Endothelial cell of umbilical vein (primary cell): Measurements from ENCODE around the gene AMIGO1. TPM values are rescaled to one million over a fixed set of nuclear protein-coding genes. Genes with fewer than 3 reads are reported as not detected.
A peak's percentile ranks its signal among the peaks of the same experiment; 100 is the strongest.

ENCODE experiments used
- BruUV-seq: library from RNA; stranded (reverse); fragments of 400-500 nt; replicated peaks from 2 replicates; lab custom pipeline; 2021; lab: Mats Ljungman, UMichigan
- CTCF ChIA-PET: fragments of 300-600, 350-600 bp; sonication (Branson Sonifier 250); formaldehyde crosslinking; loops from one replicate; lab custom pipeline; 2021; ENCODE audit warnings: antibody characterized with exemption, inconsistent platforms; lab: Charles Lee
- POLR2A ChIA-PET: fragments of 300-600, 350-600 bp; sonication (Branson Sonifier 250); formaldehyde crosslinking; loops from one replicate; lab custom pipeline; 2021; ENCODE audit warnings: antibody characterized with exemption, inconsistent platforms; lab: Charles Lee
- DNase-seq: peaks from one replicate; pipeline ENCODE4 v3.0.0-alpha.2; 2011; ENCODE audit warnings: low read depth, low spot score
- FAIRE-seq: peaks from 2 replicates; lab custom pipeline; 2011; peaks lifted over from hg19 to GRCh38; lab: Jason Lieb, UNC
- H2AFZ ChIP-seq: 2 replicates; pipeline ENCODE4 v1.6.0; 2012; ENCODE audit warnings: low read depth, low read length, control low read depth, inconsistent platforms
- H3K27ac ChIP-seq: 2 replicates; pipeline ENCODE4 v1.5.1; 2011; ENCODE audit warnings: low read depth, mild to moderate bottlenecking, control low read depth, low read length, moderate library complexity; ENCODE audit not compliant: insufficient read depth
- H3K27me3 ChIP-seq, 2 experiments: 2 replicates each; pipeline versions ENCODE4 v1.6.0 to v1.6.1; 2011; ENCODE audit warnings: low read length in 2 of 2, mixed read lengths in 1 of 2; ENCODE audit not compliant: control insufficient read depth in 2 of 2, insufficient read depth in 2 of 2
- H3K36me3 ChIP-seq, 2 experiments: 2 replicates in 1 of 2; 3 replicates in 1 of 2; pipeline ENCODE4 v1.5.1; 2011; ENCODE audit warnings: low read length in 2 of 2, mild to moderate bottlenecking in 1 of 2, moderate library complexity in 1 of 2; ENCODE audit not compliant: control insufficient read depth in 2 of 2, insufficient read depth in 2 of 2; ENCODE audit errors: extremely low read depth in 1 of 2
- H3K4me1 ChIP-seq: 3 replicates; pipeline ENCODE4 v1.5.1; 2011; ENCODE audit warnings: mild to moderate bottlenecking, low read length; ENCODE audit not compliant: control insufficient read depth, insufficient read depth; ENCODE audit errors: extremely low read depth
- H3K4me2 ChIP-seq: 2 replicates; pipeline ENCODE4 v1.6.1; 2011; ENCODE audit warnings: low read length, control low read depth, mixed read lengths; ENCODE audit not compliant: insufficient read depth
- H3K4me3 ChIP-seq, 3 experiments: fragments of 200-600 bp in 1 of 3; sonication (generic), shearing (Covaris generic) in 1 of 3; replicated peaks in 1 of 3; 2 replicates each; pipeline ENCODE4 v1.5.1; 2011 to 2016; ENCODE audit warnings: control low read depth in 3 of 3, low read length in 3 of 3, mild to moderate bottlenecking in 2 of 3, inconsistent platforms in 1 of 3, low read depth in 1 of 3, moderate library complexity in 1 of 3; ENCODE audit not compliant: insufficient read depth in 1 of 3
- H3K79me2 ChIP-seq: 2 replicates; pipeline ENCODE4 v1.6.0; 2012; ENCODE audit warnings: low read length, inconsistent platforms; ENCODE audit not compliant: control insufficient read depth, insufficient read depth
- H3K9ac ChIP-seq: replicated peaks from 2 replicates; pipeline ENCODE3; 2011; ENCODE audit warnings: low read length, control low read depth; ENCODE audit not compliant: insufficient read depth; ENCODE audit errors: extremely low read depth
- H3K9me1 ChIP-seq: replicated peaks from 3 replicates; pipeline ENCODE4 v1.6.0; 2011; ENCODE audit warnings: mild to moderate bottlenecking, low read length; ENCODE audit not compliant: control insufficient read depth, insufficient read depth; ENCODE audit errors: extremely low read depth
- H3K9me3 ChIP-seq: replicated peaks from 2 replicates; pipeline ENCODE4 v1.5.1; 2012; ENCODE audit warnings: low read length, inconsistent platforms; ENCODE audit not compliant: control insufficient read depth, insufficient read depth
- H4K20me1 ChIP-seq: replicated peaks from 2 replicates; pipeline ENCODE3; 2011; ENCODE audit warnings: mild to moderate bottlenecking, low read length; ENCODE audit not compliant: control insufficient read depth, insufficient read depth; ENCODE audit errors: extremely low read depth
- EZH2 ChIP-seq: IDR thresholded peaks from 2 replicates; pipeline ENCODE4 v1.6.1; 2012; ENCODE audit warnings: borderline replicate concordance, low read depth, mild to moderate bottlenecking, moderate library complexity, low read length, inconsistent platforms; ENCODE audit not compliant: severe bottlenecking
- FOS ChIP-seq: IDR thresholded peaks from 2 replicates; pipeline ENCODE4 v1.6.1; 2011; ENCODE audit warnings: mild to moderate bottlenecking, low read length, moderate library complexity, borderline replicate concordance; ENCODE audit not compliant: insufficient read depth
- GATA2 ChIP-seq: IDR thresholded peaks from 2 replicates; pipeline ENCODE4 v1.7.0; 2011; ENCODE audit warnings: low read depth, mild to moderate bottlenecking, moderate library complexity, mixed read lengths, low read length; ENCODE audit not compliant: insufficient read length, insufficient read depth
- JUN ChIP-seq: IDR thresholded peaks from 2 replicates; pipeline ENCODE4 v1.6.1; 2011; ENCODE audit warnings: borderline replicate concordance, low read depth; ENCODE audit not compliant: insufficient read length, insufficient read depth
- MYC ChIP-seq: IDR thresholded peaks from one replicate; pipeline ENCODE4 v1.6.1; 2011; ENCODE audit warnings: mild to moderate bottlenecking, low read depth, low read length
- POLR2A ChIP-seq: IDR thresholded peaks from 2 replicates; pipeline ENCODE4 v1.6.1; 2012; ENCODE audit warnings: low read depth, mild to moderate bottlenecking, control low read depth, low read length
- POLR2AphosphoS5 ChIP-seq: IDR thresholded peaks from 2 replicates; pipeline ENCODE4 v1.6.1; 2012; ENCODE audit warnings: low read depth, mild to moderate bottlenecking, control low read depth, low read length, moderate library complexity; ENCODE audit not compliant: insufficient read depth
- dilution Hi-C: fragments of 300-500 bp; cut with MboI; formaldehyde crosslinking; loops from one replicate; pipeline ENCODE4 v1.15.0; 2019; ENCODE audit warnings: low sequenced_read_pairs; ENCODE audit not compliant: extremely low pct_ligation_motif_present
- intact Hi-C: fragments of 100-400 bp; cut with micrococcal nuclease; formaldehyde crosslinking; loops from one replicate; pipeline ENCODE4 v1.10.0; 2022
- polyA plus RNA-seq, 4 experiments: library from polyadenylated mRNA; depleted of rRNA in 3 of 4; stranded (reverse) in 3 of 4; unstranded in 1 of 4; fragments of >200 nt; gene quantifications; 2 replicates each; pipeline versions ENCODE4 v1.2.1 to v1.2.3, GENCODE V29; 2011 to 2012; ENCODE audit warnings: missing spikeins in 1 of 4
- total RNA-seq: library from RNA; stranded (reverse); gene quantifications from 2 replicates; pipeline ENCODE4 v1.2.3, GENCODE V29; 2021
- TF ChIP-seq, protein P1 (sequence below), 2 donors: IDR thresholded peaks; 1 replicate in 1 of 2; 2 replicates in 1 of 2; pipeline ENCODE4 v1.5.1; 2011; ENCODE audit warnings: low read length in 2 of 2, mild to moderate bottlenecking in 2 of 2, moderate library complexity in 2 of 2, control low read depth in 1 of 2, inconsistent platforms in 1 of 2, low read depth in 1 of 2; ENCODE audit not compliant: insufficient read depth in 1 of 2; ENCODE audit errors: extremely low read depth in 1 of 2
- TF ChIP-seq, protein P2 (sequence below): IDR thresholded peaks from 2 replicates; pipeline ENCODE4 v1.6.1; 2011; ENCODE audit not compliant: insufficient read depth, insufficient read length

AMIGO1 gene
- total and polyA plus RNA-seq, 2 donors (not counting 3 experiments of a cell fraction or from before 2014, with no cell fraction given): 0.80 to 0.88 TPM

DNA sequence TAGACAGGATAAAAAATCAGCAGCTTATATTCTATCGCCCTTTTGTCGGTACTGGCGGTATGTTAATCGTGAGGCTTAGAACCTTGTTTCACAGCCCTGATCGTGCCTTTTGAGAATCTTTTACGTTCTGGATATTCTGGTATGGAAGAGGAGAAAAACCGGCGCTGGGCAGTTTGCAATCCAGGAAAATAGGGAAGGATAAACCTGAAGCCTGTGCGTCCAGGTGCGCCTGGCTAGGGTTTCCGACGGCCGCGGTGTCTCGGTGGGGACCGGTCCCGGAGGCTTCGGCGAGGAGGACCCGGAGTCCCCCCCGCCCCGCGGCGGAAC is 43.4 kb downstream of the AMIGO1 start:
- Histone ChIP-seq H3K9ac (no peak overlapping the region), H3K9me3 (no peaks in the 10 kb centered on the region), H3K4me2 (peak overlapping the region; percentile 10), H4K20me1 (no peaks in the 10 kb centered on the region), H3K27me3 (peaks cover 63 to 84% of the 10 kb centered on the region in 2 experiments), H3K27ac (no peak overlapping the region), H3K36me3 (no peaks in the 10 kb centered on the region), H3K4me3 (peak overlapping the region in 1 of 3 experiments; percentile 22), H3K79me2 (no peaks in the 10 kb centered on the region), H3K9me1 (no peaks in the 10 kb centered on the region), H2AFZ (peak overlapping the region; percentile 83), H3K4me1 (peaks cover 3% of the 10 kb centered on the region)
- dilution Hi-C loops: no loop called here
- no peak for FAIRE-seq
- DNase-seq: no peak
- intact Hi-C loops: no loop called here
- no TSS peak for BruUV-seq
- TF ChIP-seq GATA2: no peak
- TF ChIP-seq MYC: no peak
- no peak for TF ChIP-seq FOS
- TF ChIP-seq, protein P1, sequence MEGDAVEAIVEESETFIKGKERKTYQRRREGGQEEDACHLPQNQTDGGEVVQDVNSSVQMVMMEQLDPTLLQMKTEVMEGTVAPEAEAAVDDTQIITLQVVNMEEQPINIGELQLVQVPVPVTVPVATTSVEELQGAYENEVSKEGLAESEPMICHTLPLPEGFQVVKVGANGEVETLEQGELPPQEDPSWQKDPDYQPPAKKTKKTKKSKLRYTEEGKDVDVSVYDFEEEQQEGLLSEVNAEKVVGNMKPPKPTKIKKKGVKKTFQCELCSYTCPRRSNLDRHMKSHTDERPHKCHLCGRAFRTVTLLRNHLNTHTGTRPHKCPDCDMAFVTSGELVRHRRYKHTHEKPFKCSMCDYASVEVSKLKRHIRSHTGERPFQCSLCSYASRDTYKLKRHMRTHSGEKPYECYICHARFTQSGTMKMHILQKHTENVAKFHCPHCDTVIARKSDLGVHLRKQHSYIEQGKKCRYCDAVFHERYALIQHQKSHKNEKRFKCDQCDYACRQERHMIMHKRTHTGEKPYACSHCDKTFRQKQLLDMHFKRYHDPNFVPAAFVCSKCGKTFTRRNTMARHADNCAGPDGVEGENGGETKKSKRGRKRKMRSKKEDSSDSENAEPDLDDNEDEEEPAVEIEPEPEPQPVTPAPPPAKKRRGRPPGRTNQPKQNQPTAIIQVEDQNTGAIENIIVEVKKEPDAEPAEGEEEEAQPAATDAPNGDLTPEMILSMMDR (IDR thresholded peaks at IDR 0.05; ENCODE audit: extremely low read depth in 1 of 2, insufficient read depth in 1 of 2, low read depth in 1 of 2, low read length in 2 of 2): no peak
- TF ChIP-seq JUN: no peak
- no peak for TF ChIP-seq EZH2
- TF ChIP-seq POLR2AphosphoS5: no peak
- TF ChIP-seq, protein P2, sequence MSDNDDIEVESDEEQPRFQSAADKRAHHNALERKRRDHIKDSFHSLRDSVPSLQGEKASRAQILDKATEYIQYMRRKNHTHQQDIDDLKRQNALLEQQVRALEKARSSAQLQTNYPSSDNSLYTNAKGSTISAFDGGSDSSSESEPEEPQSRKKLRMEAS: no peak
- TF ChIP-seq POLR2A: no peak
- CTCF ChIA-PET: interaction anchor here (1.6 kb wide), 1 partner anchor 24 kb away, joined by 3 read pairs; no protein-coding TSS in a partner anchor
- POLR2A ChIA-PET: interaction anchor here (0.6 kb wide), 1 partner anchor 366 kb away, joined by 4 read pairs; no protein-coding TSS in a partner anchor
